K562 (cell line): ENCODE measurements around the gene FHIT. TPM values are rescaled to one million over a fixed set of nuclear protein-coding genes. Genes with fewer than 3 reads are reported as not detected.

Experiments
- ATAC-seq: fragments of 200-7000 bp; cut with Tn5 transposase; 3 replicates; pipeline ENCODE4 v1.9.1; 2020; ENCODE audit warnings: moderate library complexity
- BruUV-seq: library from RNA; stranded (reverse); fragments of 400-500 nt; replicated peaks from 2 replicates; lab custom pipeline; 2021; lab: Mats Ljungman, UMichigan
- CTCF ChIA-PET: fragments of 300-600 bp; formaldehyde crosslinking; extraction: SDS; loops from one replicate; lab custom pipeline; 2021; ENCODE audit warnings: low intra/inter-chr PET ratio; lab: Yijun Ruan, JAX
- POLR2A ChIA-PET: fragments of 300-600, 350-650 bp; sonication (Branson Sonifier 250); formaldehyde crosslinking; extraction: SDS; loops from one replicate; lab custom pipeline; 2021; ENCODE audit warnings: antibody characterized with exemption, inconsistent platforms; lab: Yijun Ruan, JAX
- DNase-seq, 4 experiments: peaks; one replicate each; pipeline versions ENCODE4 v3.0.0 to v3.0.0-alpha.2; 2011 to 2018; ENCODE audit warnings: low spot score in 3 of 4, mixed read lengths in 3 of 4; ENCODE audit errors: extremely low read depth in 1 of 4
- FAIRE-seq: peaks from 2 replicates; lab custom pipeline; 2011; peaks lifted over from hg19 to GRCh38; lab: Jason Lieb, UNC
- H2AFZ ChIP-seq: 2 replicates; pipeline ENCODE4 v1.6.0; 2011; ENCODE audit warnings: low read depth, low read length, control low read depth, inconsistent platforms
- H3K27ac ChIP-seq: fragments of 200-600 bp; 3 replicates; pipeline ENCODE4 v1.8.0; 2011; ENCODE audit warnings: low read depth, mild to moderate bottlenecking, control low read depth, inconsistent platforms, low read length, moderate library complexity, mixed read lengths; ENCODE audit errors: extremely low read depth
- H3K27me3 ChIP-seq, 2 experiments: fragments of 300-600 bp in 1 of 2; 2 replicates in 1 of 2; 3 replicates in 1 of 2; pipeline versions ENCODE4 v1.6.0 to v1.8.0; 2011; ENCODE audit warnings: inconsistent platforms in 2 of 2, low read length in 2 of 2, mild to moderate bottlenecking in 1 of 2, mixed read lengths in 1 of 2, moderate library complexity in 1 of 2; ENCODE audit not compliant: control insufficient read depth in 2 of 2, insufficient read depth in 2 of 2
- H3K36me3 ChIP-seq: fragments of 300-600 bp; 3 replicates; pipeline ENCODE4 v1.8.0; 2011; ENCODE audit warnings: mild to moderate bottlenecking, low read length, inconsistent platforms; ENCODE audit not compliant: control insufficient read depth, insufficient read depth
- H3K4me1 ChIP-seq, 2 experiments: fragments of 200-600 bp in 1 of 2; replicated peaks in 1 of 2; 2 replicates in 1 of 2; 3 replicates in 1 of 2; pipeline versions ENCODE4 v1.5.1 to v1.8.0; 2011; ENCODE audit warnings: inconsistent platforms in 2 of 2, low read length in 2 of 2, mild to moderate bottlenecking in 1 of 2, mixed read lengths in 1 of 2, moderate library complexity in 1 of 2; ENCODE audit not compliant: control insufficient read depth in 2 of 2, insufficient read depth in 2 of 2
- H3K4me2 ChIP-seq: 2 replicates; pipeline ENCODE4 v1.6.1; 2011; ENCODE audit warnings: low read length, control low read depth, inconsistent platforms, mixed read lengths; ENCODE audit not compliant: insufficient read depth
- H3K4me3 ChIP-seq: fragments of 200-600 bp; sonication (generic), shearing (Covaris generic); 2 replicates; pipeline ENCODE4 v1.5.1; 2016; ENCODE audit warnings: control low read depth, inconsistent platforms
- H3K79me2 ChIP-seq: fragments of 200-600 bp; 3 replicates; pipeline ENCODE4 v1.8.0; 2011; ENCODE audit warnings: low read length, inconsistent platforms; ENCODE audit not compliant: control insufficient read depth, insufficient read depth
- H3K9ac ChIP-seq, 2 experiments: 2 replicates each; pipeline versions ENCODE4 v1.6.0 to v1.6.1; 2011; ENCODE audit warnings: low read depth in 2 of 2, low read length in 2 of 2, control low read depth in 1 of 2, inconsistent platforms in 1 of 2, mild to moderate bottlenecking in 1 of 2, mixed read lengths in 1 of 2; ENCODE audit not compliant: insufficient read depth in 1 of 2
- H3K9me1 ChIP-seq: one replicate; pipeline ENCODE4 v1.6.0; 2011; ENCODE audit warnings: inconsistent platforms, mild to moderate bottlenecking, low read length, moderate library complexity; ENCODE audit not compliant: control insufficient read depth, insufficient read depth
- H3K9me3 ChIP-seq: replicated peaks from 2 replicates; pipeline ENCODE4 v1.5.1; 2011; ENCODE audit warnings: low read depth, low read length, inconsistent platforms; ENCODE audit not compliant: control insufficient read depth, insufficient read depth
- H4K20me1 ChIP-seq: replicated peaks from 2 replicates; pipeline ENCODE4 v1.6.1; 2011; ENCODE audit warnings: low read length, inconsistent platforms, mixed read lengths; ENCODE audit not compliant: control insufficient read depth, insufficient read depth
- ARHGAP35 ChIP-seq: fragments of 450-650 bp; IDR thresholded peaks from 2 replicates; pipeline ENCODE4 v1.6.1; 2018; ENCODE audit not compliant: partially characterized antibody
- BMI1 ChIP-seq: fragments of 150-350 bp; IDR thresholded peaks from 2 replicates; pipeline ENCODE4 v1.6.1; 2014; ENCODE audit warnings: low read length
- KDM1A ChIP-seq, 2 experiments: fragments of 450-650 bp; IDR thresholded peaks; 2 replicates each; pipeline ENCODE4 v1.6.1; 2016; ENCODE audit warnings: mild to moderate bottlenecking in 2 of 2
- POLR2A ChIP-seq: fragments of 450-650 bp; conservative IDR thresholded peaks from 2 replicates; pipeline ENCODE4 v1.6.1; 2016
- PYGO2 ChIP-seq: fragments of 450-650 bp; IDR thresholded peaks from 2 replicates; pipeline ENCODE4 v1.6.1; 2016; ENCODE audit warnings: mild to moderate bottlenecking, missing genetic modification characterization, moderate library complexity, missing compliant biosample characterization
- ZNF140 ChIP-seq: fragments of 250-450 bp; sonication (Bioruptor Pico); IDR thresholded peaks from 2 replicates; pipeline ENCODE4 v1.8.0; 2021; ENCODE audit warnings: moderate library complexity, mild to moderate bottlenecking, inconsistent platforms
- WGBS: fragments of 100-300 bp; shearing (Covaris generic); methylation state at CpG from one replicate; pipeline ENCODE4 v1.1.6; 2016; ENCODE audit warnings: low coverage, mixed read lengths; ENCODE audit not compliant: insufficient coverage; ENCODE audit errors: missing lambda C conversion rate; 5-methylcytosine and 5-hydroxymethylcytosine counted together
- in situ Hi-C: fragments of 300-500 bp; cut with MboI; formaldehyde crosslinking; loops from 4 replicates; pipeline ENCODE4 v1.15.0; 2018; ENCODE audit warnings: inconsistent platforms, mixed read lengths
- intact Hi-C: fragments of 100-400 bp; cut with micrococcal nuclease; formaldehyde crosslinking; loops from 2 replicates; pipeline ENCODE4 v1.14.2; 2022
- polyA plus RNA-seq, 8 experiments: library from polyadenylated mRNA; depleted of rRNA in 4 of 8; stranded (reverse) in 5 of 8; unstranded in 3 of 8; fragments of >200 nt; fragmentation: Nextera tagmentation in 2 of 8; fragmentation: Illumina TruSeq in 1 of 8; extraction: Ambion mirVana in 2 of 8; extraction: Trizol in 1 of 8; gene quantifications; 2 replicates each; pipeline versions ENCODE4 v1.2.1 to v1.2.3, GENCODE V29; 2011 to 2014; ENCODE audit warnings: inconsistent platforms in 1 of 8, missing spikeins in 1 of 8
- total RNA-seq, 7 experiments: library from RNA; depleted of rRNA in 6 of 7; stranded (reverse); fragments of >200 nt in 6 of 7; fragmentation: Illumina TruSeq in 2 of 7; extraction: Trizol in 2 of 7; gene quantifications; 2 replicates each; pipeline versions ENCODE4 v1.2.1 to v1.2.3, GENCODE V29; 2011 to 2021; ENCODE audit warnings: low replicate concordance in 1 of 7
- TF ChIP-seq, protein P1 (sequence below): sonication (generic); formaldehyde crosslinking; IDR thresholded peaks from 2 replicates; pipeline ENCODE4 v1.8.1; 2023; ENCODE audit warnings: missing genetic modification reagents, mild to moderate bottlenecking, borderline replicate concordance
- TF ChIP-seq, protein P2 (sequence below): fragments of 450-650 bp; IDR thresholded peaks from 2 replicates; pipeline ENCODE4 v1.7.1; 2018; ENCODE audit warnings: mild to moderate bottlenecking, low read depth; ENCODE audit not compliant: partially characterized antibody

Gene FHIT
- total and polyA plus RNA-seq, 9 of the 15 experiments (the other 6 are each of a cell fraction or from before 2014, with no cell fraction given), result 1.7 to 9.1 (median 4.3) TPM

DNA sequence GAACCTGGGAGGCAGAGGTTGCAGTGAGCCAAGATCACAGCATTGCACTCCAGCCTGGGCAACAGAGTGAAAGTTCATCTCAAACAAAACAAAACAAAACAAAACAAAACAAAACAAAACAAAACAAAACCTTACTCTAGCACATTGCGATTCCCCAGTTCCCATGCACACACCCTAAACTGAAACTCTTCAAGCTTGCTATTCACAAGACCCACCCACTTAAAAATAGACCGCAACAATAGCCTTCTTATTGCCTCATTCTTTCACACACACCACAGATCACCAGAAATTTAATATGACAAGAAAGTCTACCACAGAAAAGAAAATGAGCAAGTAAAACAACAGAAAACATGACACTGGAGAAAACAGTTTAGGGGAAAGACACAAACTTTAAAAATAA is 598.4 kb downstream of the FHIT start:
- no peaks in the 10 kb centered on the region for H3K27me3 ChIP-seq
- ChIA-PET POLR2A (no interaction called here), CTCF (no interaction called here)
- H3K4me2 ChIP-seq, result no peak overlapping the region
- intact Hi-C loops (no loop called here), in situ Hi-C loops (no loop called here)
- DNase-seq (no peak), ATAC-seq (no peak), FAIRE-seq (no peak)
- H3K79me2 ChIP-seq, result no peaks in the 10 kb centered on the region
- 67% methylated on average over 1 of the region's 2 CpGs for WGBS
- no peak overlapping the region for H3K4me3 ChIP-seq
- H3K4me1 ChIP-seq, result no peaks in the 10 kb centered on the region
- no peak overlapping the region for H3K27ac ChIP-seq
- H3K36me3 ChIP-seq, result no peaks in the 10 kb centered on the region
- no peaks in the 10 kb centered on the region for H3K9me3 ChIP-seq
- H3K9me1 ChIP-seq, result no peaks in the 10 kb centered on the region
- no peak overlapping the region for H2AFZ ChIP-seq
- no TSS peak for BruUV-seq
- no peaks in the 10 kb centered on the region for H4K20me1 ChIP-seq
- H3K9ac ChIP-seq, result no peak overlapping the region
- TF ChIP-seq ARHGAP35, result no peak
- no peak for TF ChIP-seq BMI1
- TF ChIP-seq PYGO2 (tag), result no peak
- no peak for TF ChIP-seq KDM1A (IDR thresholded peaks at IDR 0.05)
- no peak for TF ChIP-seq ZNF140 (CRISPR knock-in tag)
- TF ChIP-seq, protein P1, sequence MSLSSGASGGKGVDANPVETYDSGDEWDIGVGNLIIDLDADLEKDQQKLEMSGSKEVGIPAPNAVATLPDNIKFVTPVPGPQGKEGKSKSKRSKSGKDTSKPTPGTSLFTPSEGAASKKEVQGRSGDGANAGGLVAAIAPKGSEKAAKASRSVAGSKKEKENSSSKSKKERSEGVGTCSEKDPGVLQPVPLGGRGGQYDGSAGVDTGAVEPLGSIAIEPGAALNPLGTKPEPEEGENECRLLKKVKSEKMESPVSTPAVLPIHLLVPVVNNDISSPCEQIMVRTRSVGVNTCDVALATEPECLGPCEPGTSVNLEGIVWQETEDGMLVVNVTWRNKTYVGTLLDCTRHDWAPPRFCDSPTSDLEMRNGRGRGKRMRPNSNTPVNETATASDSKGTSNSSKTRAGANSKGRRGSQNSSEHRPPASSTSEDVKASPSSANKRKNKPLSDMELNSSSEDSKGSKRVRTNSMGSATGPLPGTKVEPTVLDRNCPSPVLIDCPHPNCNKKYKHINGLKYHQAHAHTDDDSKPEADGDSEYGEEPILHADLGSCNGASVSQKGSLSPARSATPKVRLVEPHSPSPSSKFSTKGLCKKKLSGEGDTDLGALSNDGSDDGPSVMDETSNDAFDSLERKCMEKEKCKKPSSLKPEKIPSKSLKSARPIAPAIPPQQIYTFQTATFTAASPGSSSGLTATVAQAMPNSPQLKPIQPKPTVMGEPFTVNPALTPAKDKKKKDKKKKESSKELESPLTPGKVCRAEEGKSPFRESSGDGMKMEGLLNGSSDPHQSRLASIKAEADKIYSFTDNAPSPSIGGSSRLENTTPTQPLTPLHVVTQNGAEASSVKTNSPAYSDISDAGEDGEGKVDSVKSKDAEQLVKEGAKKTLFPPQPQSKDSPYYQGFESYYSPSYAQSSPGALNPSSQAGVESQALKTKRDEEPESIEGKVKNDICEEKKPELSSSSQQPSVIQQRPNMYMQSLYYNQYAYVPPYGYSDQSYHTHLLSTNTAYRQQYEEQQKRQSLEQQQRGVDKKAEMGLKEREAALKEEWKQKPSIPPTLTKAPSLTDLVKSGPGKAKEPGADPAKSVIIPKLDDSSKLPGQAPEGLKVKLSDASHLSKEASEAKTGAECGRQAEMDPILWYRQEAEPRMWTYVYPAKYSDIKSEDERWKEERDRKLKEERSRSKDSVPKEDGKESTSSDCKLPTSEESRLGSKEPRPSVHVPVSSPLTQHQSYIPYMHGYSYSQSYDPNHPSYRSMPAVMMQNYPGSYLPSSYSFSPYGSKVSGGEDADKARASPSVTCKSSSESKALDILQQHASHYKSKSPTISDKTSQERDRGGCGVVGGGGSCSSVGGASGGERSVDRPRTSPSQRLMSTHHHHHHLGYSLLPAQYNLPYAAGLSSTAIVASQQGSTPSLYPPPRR (CRISPR knock-in tag), result no peak
- no peak for TF ChIP-seq POLR2A
- TF ChIP-seq, protein P2, sequence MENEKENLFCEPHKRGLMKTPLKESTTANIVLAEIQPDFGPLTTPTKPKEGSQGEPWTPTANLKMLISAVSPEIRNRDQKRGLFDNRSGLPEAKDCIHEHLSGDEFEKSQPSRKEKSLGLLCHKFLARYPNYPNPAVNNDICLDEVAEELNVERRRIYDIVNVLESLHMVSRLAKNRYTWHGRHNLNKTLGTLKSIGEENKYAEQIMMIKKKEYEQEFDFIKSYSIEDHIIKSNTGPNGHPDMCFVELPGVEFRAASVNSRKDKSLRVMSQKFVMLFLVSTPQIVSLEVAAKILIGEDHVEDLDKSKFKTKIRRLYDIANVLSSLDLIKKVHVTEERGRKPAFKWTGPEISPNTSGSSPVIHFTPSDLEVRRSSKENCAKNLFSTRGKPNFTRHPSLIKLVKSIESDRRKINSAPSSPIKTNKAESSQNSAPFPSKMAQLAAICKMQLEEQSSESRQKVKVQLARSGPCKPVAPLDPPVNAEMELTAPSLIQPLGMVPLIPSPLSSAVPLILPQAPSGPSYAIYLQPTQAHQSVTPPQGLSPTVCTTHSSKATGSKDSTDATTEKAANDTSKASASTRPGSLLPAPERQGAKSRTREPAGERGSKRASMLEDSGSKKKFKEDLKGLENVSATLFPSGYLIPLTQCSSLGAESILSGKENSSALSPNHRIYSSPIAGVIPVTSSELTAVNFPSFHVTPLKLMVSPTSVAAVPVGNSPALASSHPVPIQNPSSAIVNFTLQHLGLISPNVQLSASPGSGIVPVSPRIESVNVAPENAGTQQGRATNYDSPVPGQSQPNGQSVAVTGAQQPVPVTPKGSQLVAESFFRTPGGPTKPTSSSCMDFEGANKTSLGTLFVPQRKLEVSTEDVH, result no peak
